Right atrium auricular region (tissue), 2 donors: ENCODE results near the gene NAP1L4. TPM values are rescaled to one million over a fixed set of nuclear protein-coding genes. Genes with fewer than 3 reads are reported as not detected.

Experiments
- DNase-seq: peaks from one replicate; pipeline ENCODE4 v3.0.0-alpha.2; 2019; ENCODE audit warnings: low spot score
- H3K27ac ChIP-seq, 2 donors: fragments of 200-600 bp; sonication (generic); 1 replicate in 1 of 2; 2 replicates in 1 of 2; pipeline ENCODE4 v1.5.1; 2016 to 2019
- H3K27me3 ChIP-seq, 2 donors: fragments of 200-600 bp; sonication (generic); one replicate each; pipeline versions ENCODE4 v1.5.1 to v1.6.0; 2017 to 2019
- H3K36me3 ChIP-seq: fragments of 200-600 bp; sonication (generic); one replicate; pipeline ENCODE4 v1.5.1; 2016
- H3K4me1 ChIP-seq, 2 donors: fragments of 200-600 bp; sonication (generic); one replicate each; pipeline versions ENCODE4 v1.5.1 to v1.6.0; 2017 to 2019
- H3K4me3 ChIP-seq, 2 donors: fragments of 200-600 bp; sonication (generic); 1 replicate in 1 of 2; 2 replicates in 1 of 2; pipeline ENCODE4 v1.5.1; 2017 to 2019; ENCODE audit warnings: mild to moderate bottlenecking in 1 of 2, moderate library complexity in 1 of 2
- H3K9me3 ChIP-seq, 2 donors: fragments of 200-600 bp; sonication (generic); one replicate each; pipeline ENCODE4 v1.5.1; 2019
- total RNA-seq, 2 donors: library from RNA; depleted of rRNA; stranded (reverse); fragments of >200 nt; gene quantifications; one replicate each; pipeline ENCODE4 v1.1.0, GENCODE V29; 2016
- TF ChIP-seq, protein P1 (sequence below), 2 donors: fragments of 200-600 bp; sonication (generic); IDR thresholded peaks; one replicate each; pipeline ENCODE4 v1.5.1; 2019; ENCODE audit warnings: antibody characterized with exemption in 2 of 2

NAP1L4 gene
- total RNA-seq, 2 donors from 2014 or later = 79.2 to 128 TPM

DNA sequence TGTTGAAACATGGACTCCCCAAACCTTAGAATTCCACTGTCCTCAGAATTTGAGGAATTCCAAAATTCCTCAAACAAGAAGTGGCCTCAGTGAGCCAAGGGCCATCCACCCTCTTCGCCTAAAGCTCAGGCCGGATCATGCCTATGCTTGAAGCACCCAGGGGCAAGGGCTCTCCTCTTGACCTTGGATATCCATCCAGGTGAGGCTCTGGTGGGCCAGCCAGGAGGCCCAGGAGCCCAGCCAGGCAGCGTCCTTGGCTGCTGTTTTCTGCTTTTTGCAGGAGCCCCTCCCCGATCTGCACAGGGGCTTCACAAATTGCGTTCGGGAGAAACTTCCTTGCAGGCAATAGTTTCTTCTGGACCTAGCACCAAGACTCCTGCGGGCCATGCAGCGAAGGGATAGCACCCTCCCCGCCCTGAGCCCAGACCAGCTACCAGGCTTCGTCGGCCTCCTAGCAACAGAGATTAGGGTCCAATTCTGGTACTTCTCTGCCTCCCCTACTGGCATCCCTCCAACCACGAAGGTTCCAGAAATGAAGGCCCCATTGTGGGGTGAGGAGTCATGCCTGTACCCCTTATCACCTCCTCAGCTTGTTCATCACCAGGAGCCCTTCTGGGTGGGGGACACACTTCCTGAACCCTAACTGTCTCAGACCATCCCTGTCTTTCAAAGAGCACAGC is 64.9 kb downstream of the NAP1L4 start:
- Histone ChIP-seq H3K4me1 (peaks cover 0 to 40% of the 10 kb centered on the region in 2 donors), H3K36me3 (no peaks in the 10 kb centered on the region), H3K27ac (no peak overlapping the region), H3K27me3 (peaks cover 0 to 6% of the 10 kb centered on the region in 2 donors), H3K4me3 (no peak overlapping the region), H3K9me3 (no peaks in the 10 kb centered on the region)
- DNase-seq = no peak
- TF ChIP-seq, protein P1, sequence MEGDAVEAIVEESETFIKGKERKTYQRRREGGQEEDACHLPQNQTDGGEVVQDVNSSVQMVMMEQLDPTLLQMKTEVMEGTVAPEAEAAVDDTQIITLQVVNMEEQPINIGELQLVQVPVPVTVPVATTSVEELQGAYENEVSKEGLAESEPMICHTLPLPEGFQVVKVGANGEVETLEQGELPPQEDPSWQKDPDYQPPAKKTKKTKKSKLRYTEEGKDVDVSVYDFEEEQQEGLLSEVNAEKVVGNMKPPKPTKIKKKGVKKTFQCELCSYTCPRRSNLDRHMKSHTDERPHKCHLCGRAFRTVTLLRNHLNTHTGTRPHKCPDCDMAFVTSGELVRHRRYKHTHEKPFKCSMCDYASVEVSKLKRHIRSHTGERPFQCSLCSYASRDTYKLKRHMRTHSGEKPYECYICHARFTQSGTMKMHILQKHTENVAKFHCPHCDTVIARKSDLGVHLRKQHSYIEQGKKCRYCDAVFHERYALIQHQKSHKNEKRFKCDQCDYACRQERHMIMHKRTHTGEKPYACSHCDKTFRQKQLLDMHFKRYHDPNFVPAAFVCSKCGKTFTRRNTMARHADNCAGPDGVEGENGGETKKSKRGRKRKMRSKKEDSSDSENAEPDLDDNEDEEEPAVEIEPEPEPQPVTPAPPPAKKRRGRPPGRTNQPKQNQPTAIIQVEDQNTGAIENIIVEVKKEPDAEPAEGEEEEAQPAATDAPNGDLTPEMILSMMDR (IDR thresholded peaks at IDR 0.05) = no peak

GRCh38 chr11:2926611-2927051 is 65.5 kb downstream of the NAP1L4 start:
- TF ChIP-seq, protein P1 (IDR thresholded peaks at IDR 0.05) = no peak
- no peak for DNase-seq
- Histone ChIP-seq H3K9me3 (no peaks in the 10 kb centered on the region), H3K4me1 (peaks cover 0 to 40% of the 10 kb centered on the region in 2 donors), H3K36me3 (no peaks in the 10 kb centered on the region), H3K27me3 (peaks cover 0 to 6% of the 10 kb centered on the region in 2 donors), H3K4me3 (no peak overlapping the region), H3K27ac (no peak overlapping the region)

DNA sequence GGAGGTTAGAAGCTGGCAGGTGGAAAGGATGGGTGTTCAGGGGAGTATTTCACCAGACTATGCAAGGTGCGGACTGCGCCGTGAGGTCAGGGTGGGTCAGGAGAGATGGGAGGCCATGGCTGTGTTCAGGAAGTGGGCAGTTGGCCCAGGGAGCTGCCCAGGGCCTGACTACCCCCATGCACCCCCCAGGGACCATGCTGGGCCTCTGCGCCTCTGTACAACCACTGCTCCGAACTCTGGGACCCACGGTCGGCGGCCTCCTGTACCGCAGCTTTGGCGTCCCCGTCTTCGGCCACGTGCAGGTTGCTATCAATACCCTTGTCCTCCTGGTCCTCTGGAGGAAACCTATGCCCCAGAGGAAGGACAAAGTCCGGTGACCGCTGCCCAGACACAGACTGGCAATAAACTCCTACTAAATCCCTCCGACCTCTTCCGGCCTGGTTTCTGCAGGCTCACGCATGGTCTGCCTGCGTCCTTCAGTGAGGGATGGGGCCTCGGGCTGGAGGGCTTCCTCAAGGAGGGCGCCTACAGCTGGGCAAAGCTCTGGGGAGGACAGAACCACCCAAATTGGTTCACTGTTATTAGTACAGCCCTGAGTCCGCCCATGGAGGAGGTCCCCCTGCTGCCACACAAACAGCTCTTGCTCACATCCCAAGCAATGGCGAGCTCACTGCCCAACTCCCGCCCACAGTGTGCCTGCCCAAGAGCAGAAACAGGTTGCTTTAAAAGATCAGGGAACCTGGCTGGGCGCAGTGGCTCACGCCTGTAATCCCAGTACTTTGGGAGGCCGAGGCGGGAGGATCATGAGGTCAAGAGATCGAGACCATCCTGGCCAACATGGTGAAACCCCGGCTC is 67.1 kb downstream of the NAP1L4 start:
- no peak for DNase-seq
- H3K27ac ChIP-seq = no peak overlapping the region
- no peaks in the 10 kb centered on the region for H3K9me3 ChIP-seq
- H3K4me3 ChIP-seq = no peak overlapping the region
- H3K27me3 ChIP-seq = peaks cover 0 to 6% of the 10 kb centered on the region in 2 donors
- TF ChIP-seq, protein P1 (IDR thresholded peaks at IDR 0.05) = no peak
- no peaks in the 10 kb centered on the region for H3K36me3 ChIP-seq
- peaks cover 0 to 39% of the 10 kb centered on the region in 2 donors for H3K4me1 ChIP-seq

GRCh38 chr11:2924381-2924780 is 67.7 kb downstream of the NAP1L4 start:
- TF ChIP-seq, protein P1 (IDR thresholded peaks at IDR 0.05) = no peak
- Histone ChIP-seq H3K36me3 (no peaks in the 10 kb centered on the region), H3K27ac (no peak overlapping the region), H3K4me3 (no peak overlapping the region), H3K4me1 (peaks cover 0 to 34% of the 10 kb centered on the region in 2 donors), H3K27me3 (peaks cover 0 to 2% of the 10 kb centered on the region in 2 donors), H3K9me3 (no peaks in the 10 kb centered on the region)
- DNase-seq = no peak

GRCh38 chr11:2923446-2924375 is 68.4 kb downstream of the NAP1L4 start:
- no peak for DNase-seq
- no peaks in the 10 kb centered on the region for H3K36me3 ChIP-seq
- no peak overlapping the region for H3K27ac ChIP-seq
- TF ChIP-seq, protein P1 (IDR thresholded peaks at IDR 0.05) = no peak
- H3K4me3 ChIP-seq = no peak overlapping the region
- H3K9me3 ChIP-seq = no peaks in the 10 kb centered on the region
- no peaks in the 10 kb centered on the region for H3K27me3 ChIP-seq
- peaks cover 0 to 29% of the 10 kb centered on the region in 2 donors for H3K4me1 ChIP-seq
